ENCODE data around the gene EYA2. TPM values are rescaled to one million over a fixed set of nuclear protein-coding genes. Genes with fewer than 3 reads are reported as not detected.
A peak's percentile ranks its signal among the peaks of the same experiment; 100 is the strongest.

Gene EYA2
- total and polyA plus RNA-seq, 7 donors = 1.2 to 11.8 (median 3.3) TPM

GRCh38 chr20:46901638-46902037, 7.0 kb downstream of the EYA2 start:
- Histone ChIP-seq H3K27me3 (peaks cover 0 to 24% (median 0%) of the 10 kb centered on the region in 3 donors), H3K9me3 (no peaks in the 10 kb centered on the region), H3K27ac (no peak overlapping the region), H3K4me1 (no peaks in the 10 kb centered on the region), H3K36me3 (no peaks in the 10 kb centered on the region), H3K4me3 (no peak overlapping the region)
- TF ChIP-seq EP300 (IDR thresholded peaks at IDR 0.05) = no peak
- DNase-seq = no peak
- 82 to 90% methylated on average over 13 of the region's 13 CpGs for WGBS, 2 donors
- intact Hi-C loops (cut with DNase I) = no loop called here

DNA sequence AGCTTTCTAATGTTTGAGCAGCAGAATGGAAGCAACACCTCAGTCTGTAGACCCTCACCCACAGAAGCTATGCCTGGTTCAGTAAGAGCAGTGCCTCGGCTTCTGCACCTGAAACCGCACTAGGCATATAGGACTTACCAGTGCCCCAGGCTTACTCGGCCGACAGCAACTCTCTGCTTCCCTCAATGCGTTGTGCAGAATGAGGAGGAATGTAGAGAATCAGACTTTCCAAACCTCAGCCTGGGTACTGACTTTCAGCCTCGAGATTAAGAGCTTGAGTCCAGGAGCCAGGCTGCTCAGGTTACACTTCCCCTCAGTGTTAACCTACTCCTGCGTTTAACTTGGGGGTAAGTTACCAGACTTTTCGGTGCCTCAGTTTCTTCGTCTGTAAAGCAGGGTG, 8.6 kb downstream of the EYA2 start:
- Histone ChIP-seq H3K27me3 (peaks cover 0 to 8% (median 0%) of the 10 kb centered on the region in 3 donors), H3K4me1 (no peaks in the 10 kb centered on the region), H3K9me3 (no peaks in the 10 kb centered on the region), H3K4me3 (no peak overlapping the region), H3K27ac (no peak overlapping the region), H3K36me3 (no peaks in the 10 kb centered on the region)
- TF ChIP-seq POLR2AphosphoS5 (IDR thresholded peaks at IDR 0.05) (no peak), EP300 (IDR thresholded peaks at IDR 0.05) (no peak), POLR2A (IDR thresholded peaks at IDR 0.05) (no peak)
- TF ChIP-seq, protein P1, sequence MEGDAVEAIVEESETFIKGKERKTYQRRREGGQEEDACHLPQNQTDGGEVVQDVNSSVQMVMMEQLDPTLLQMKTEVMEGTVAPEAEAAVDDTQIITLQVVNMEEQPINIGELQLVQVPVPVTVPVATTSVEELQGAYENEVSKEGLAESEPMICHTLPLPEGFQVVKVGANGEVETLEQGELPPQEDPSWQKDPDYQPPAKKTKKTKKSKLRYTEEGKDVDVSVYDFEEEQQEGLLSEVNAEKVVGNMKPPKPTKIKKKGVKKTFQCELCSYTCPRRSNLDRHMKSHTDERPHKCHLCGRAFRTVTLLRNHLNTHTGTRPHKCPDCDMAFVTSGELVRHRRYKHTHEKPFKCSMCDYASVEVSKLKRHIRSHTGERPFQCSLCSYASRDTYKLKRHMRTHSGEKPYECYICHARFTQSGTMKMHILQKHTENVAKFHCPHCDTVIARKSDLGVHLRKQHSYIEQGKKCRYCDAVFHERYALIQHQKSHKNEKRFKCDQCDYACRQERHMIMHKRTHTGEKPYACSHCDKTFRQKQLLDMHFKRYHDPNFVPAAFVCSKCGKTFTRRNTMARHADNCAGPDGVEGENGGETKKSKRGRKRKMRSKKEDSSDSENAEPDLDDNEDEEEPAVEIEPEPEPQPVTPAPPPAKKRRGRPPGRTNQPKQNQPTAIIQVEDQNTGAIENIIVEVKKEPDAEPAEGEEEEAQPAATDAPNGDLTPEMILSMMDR (IDR thresholded peaks at IDR 0.05) = no peak
- WGBS, 2 donors = 71 to 89% methylated on average over 9 of the region's 9 CpGs
- DNase-seq = no peak
- intact Hi-C loops (cut with DNase I) = no loop called here

DNA sequence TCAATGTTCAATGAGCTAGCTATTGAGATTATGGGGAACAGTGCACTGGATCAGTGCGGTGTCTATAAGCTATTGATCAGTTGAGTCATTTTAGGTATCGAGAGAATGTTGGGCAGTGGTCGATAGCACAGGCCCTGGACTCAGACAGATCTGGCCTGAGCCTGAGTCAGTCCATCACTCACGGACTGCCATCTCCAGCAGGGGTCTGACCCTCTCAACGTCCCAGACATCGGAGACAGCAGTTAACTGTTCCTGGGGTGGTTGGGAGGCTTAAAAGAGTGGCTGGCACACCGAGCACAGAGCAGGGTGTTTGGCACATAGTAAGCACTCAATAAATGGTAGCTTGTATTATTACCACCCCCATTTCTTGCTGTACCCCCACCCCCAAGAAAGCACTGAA, 9.3 kb downstream of the EYA2 start:
- 81 to 89% methylated on average over 7 of the region's 7 CpGs for WGBS, 2 donors
- H3K27me3 ChIP-seq = peaks cover 0 to 5% (median 0%) of the 10 kb centered on the region in 3 donors
- H3K27ac ChIP-seq = no peak overlapping the region
- DNase-seq = no peak
- H3K36me3 ChIP-seq = no peaks in the 10 kb centered on the region
- H3K9me3 ChIP-seq = no peaks in the 10 kb centered on the region
- no peak overlapping the region for H3K4me3 ChIP-seq
- intact Hi-C loops (cut with DNase I) = no loop called here
- TF ChIP-seq, protein P1 (IDR thresholded peaks at IDR 0.05) = no peak
- TF ChIP-seq EP300 (IDR thresholded peaks at IDR 0.05) (no peak), POLR2AphosphoS5 (IDR thresholded peaks at IDR 0.05) (no peak), POLR2A (IDR thresholded peaks at IDR 0.05) (no peak)
- no peaks in the 10 kb centered on the region for H3K4me1 ChIP-seq

DNA sequence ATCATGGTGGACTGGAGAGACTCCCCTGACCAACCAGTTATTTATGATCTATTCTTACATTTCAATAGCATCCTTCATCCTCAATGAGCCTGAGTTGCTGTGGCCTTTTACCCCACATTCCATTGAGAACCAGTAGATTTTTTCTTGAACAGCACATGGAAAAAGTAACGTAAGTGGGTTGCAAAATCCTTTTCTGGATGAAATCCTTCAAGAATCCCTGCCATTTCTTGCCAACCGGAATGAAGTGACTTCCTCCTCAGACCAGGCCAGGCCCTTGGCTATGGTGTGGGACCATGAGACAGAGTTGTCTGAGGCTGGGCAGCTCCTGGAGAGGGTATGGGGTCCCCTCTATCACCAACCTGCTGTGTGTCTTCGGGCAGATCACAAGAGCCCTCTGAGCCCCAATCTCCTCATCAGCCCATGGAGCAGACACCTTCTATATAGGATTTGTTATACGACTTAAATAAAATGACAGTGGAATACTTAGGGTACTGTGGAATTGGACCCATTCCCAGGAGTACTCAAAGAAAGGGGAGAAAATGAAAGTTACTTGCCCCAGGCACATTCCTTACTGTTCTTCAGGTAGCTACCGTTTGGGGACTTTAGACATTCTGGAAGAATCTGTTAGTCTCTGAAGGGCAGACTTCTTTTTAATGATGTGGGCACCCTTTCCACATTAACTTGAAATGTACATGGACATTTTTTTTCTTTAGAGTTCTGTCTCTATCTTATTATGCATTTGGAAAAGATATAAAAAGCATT, 10.9 kb downstream of the EYA2 start:
- TF ChIP-seq POLR2AphosphoS5 (IDR thresholded peaks at IDR 0.05) = peak in 3 of 4 donors; percentile 32 to 47 (median 41)
- TF ChIP-seq, protein P1 (IDR thresholded peaks at IDR 0.05) = no peak
- Histone ChIP-seq H3K9me3 (no peaks in the 10 kb centered on the region), H3K4me3 (no peak overlapping the region), H3K27ac (peak overlapping the region in 3 of 4 donors; percentile 5 to 54 (median 40)), H3K27me3 (peaks cover 0 to 6% (median 0%) of the 10 kb centered on the region in 3 donors), H3K4me1 (no peaks in the 10 kb centered on the region), H3K36me3 (no peaks in the 10 kb centered on the region)
- 68 to 80% methylated on average over 5 of the region's 5 CpGs for WGBS, 2 donors
- DNase-seq = no peak
- intact Hi-C loops (cut with DNase I) = no loop called here

- H3K36me3 ChIP-seq = no peaks in the 10 kb centered on the region
- TF ChIP-seq EP300 (IDR thresholded peaks at IDR 0.05) = no peak
- TF ChIP-seq POLR2AphosphoS5 (IDR thresholded peaks at IDR 0.05) = no peak
- TF ChIP-seq, protein P1 (IDR thresholded peaks at IDR 0.05) = no peak
- TF ChIP-seq POLR2A (IDR thresholded peaks at IDR 0.05) = no peak
- H3K9me3 ChIP-seq = peaks cover 0 to 1% (median 0%) of the 10 kb centered on the region in 4 donors
- no peak for DNase-seq
- H3K27me3 ChIP-seq = peaks cover 0 to 6% (median 0%) of the 10 kb centered on the region in 3 donors
- no peak overlapping the region for H3K27ac ChIP-seq
- intact Hi-C loops (cut with DNase I) = no loop called here
- no peaks in the 10 kb centered on the region for H3K4me1 ChIP-seq
- H3K4me3 ChIP-seq = no peak overlapping the region
- 37 to 65% methylated on average over 5 of the region's 5 CpGs for WGBS, 2 donors
Measured at GRCh38 chr20:46913329-46914044, 18.8 kb downstream of the EYA2 start.

Measured in sigmoid colon (tissue), 7 donors.